Measurements from ENCODE around the gene DLGAP1. TPM values are rescaled to one million over a fixed set of nuclear protein-coding genes. Genes with fewer than 3 reads are reported as not detected.

The DLGAP1 gene
- total RNA-seq, 1 experiment from 2014 or later, result 23.0 TPM

DNA sequence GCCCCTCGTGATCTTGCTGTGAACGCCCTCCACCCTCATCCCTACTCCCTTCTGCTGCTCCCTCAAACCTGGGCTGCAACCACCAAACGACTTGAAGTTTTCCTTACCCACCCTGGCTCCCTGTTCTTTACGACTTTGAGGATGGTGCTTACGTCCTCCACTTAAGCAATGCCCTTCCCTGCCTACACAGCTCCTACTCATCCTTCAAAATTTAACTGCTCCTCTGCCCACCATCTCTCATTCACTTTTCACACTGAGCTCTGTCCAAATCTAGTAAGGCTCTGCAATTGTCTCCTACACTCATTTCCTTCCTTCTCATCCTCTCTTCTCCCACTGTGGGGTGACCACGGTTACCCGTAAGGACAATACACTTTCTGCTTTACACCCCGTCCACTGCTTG lies 554.1 kb downstream of the DLGAP1 start:
- DNase-seq (ENCODE audit: low spot score), result no peak
- H3K27me3 Mint-ChIP-seq (ENCODE audit: low read depth), result no peaks in the 10 kb centered on the region
- TF ChIP-seq MXD4 (CRISPR knock-in tag; IDR thresholded peaks at IDR 0.05; ENCODE audit: borderline replicate concordance), result no peak
- TF ChIP-seq, protein P1, sequence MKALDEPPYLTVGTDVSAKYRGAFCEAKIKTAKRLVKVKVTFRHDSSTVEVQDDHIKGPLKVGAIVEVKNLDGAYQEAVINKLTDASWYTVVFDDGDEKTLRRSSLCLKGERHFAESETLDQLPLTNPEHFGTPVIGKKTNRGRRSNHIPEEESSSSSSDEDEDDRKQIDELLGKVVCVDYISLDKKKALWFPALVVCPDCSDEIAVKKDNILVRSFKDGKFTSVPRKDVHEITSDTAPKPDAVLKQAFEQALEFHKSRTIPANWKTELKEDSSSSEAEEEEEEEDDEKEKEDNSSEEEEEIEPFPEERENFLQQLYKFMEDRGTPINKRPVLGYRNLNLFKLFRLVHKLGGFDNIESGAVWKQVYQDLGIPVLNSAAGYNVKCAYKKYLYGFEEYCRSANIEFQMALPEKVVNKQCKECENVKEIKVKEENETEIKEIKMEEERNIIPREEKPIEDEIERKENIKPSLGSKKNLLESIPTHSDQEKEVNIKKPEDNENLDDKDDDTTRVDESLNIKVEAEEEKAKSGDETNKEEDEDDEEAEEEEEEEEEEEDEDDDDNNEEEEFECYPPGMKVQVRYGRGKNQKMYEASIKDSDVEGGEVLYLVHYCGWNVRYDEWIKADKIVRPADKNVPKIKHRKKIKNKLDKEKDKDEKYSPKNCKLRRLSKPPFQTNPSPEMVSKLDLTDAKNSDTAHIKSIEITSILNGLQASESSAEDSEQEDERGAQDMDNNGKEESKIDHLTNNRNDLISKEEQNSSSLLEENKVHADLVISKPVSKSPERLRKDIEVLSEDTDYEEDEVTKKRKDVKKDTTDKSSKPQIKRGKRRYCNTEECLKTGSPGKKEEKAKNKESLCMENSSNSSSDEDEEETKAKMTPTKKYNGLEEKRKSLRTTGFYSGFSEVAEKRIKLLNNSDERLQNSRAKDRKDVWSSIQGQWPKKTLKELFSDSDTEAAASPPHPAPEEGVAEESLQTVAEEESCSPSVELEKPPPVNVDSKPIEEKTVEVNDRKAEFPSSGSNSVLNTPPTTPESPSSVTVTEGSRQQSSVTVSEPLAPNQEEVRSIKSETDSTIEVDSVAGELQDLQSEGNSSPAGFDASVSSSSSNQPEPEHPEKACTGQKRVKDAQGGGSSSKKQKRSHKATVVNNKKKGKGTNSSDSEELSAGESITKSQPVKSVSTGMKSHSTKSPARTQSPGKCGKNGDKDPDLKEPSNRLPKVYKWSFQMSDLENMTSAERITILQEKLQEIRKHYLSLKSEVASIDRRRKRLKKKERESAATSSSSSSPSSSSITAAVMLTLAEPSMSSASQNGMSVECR (CRISPR knock-in tag; IDR thresholded peaks at IDR 0.05; ENCODE audit: borderline replicate concordance), result no peak
- peaks cover 20% of the 10 kb centered on the region for H3K4me1 Mint-ChIP-seq
- ChIA-PET POLR2A (no interaction called here), CTCF (interaction anchor here (0.5 to 1.4 kb wide), 3 partner anchors 32 to 130 kb away, joined by 3 to 6 read pairs (median 3); no protein-coding TSS in a partner anchor)
- H3K27ac Mint-ChIP-seq, result no peak overlapping the region
- H3K36me3 Mint-ChIP-seq, result no peaks in the 10 kb centered on the region
- no peak overlapping the region for H3K4me3 Mint-ChIP-seq
- no peaks in the 10 kb centered on the region for H3K9me3 Mint-ChIP-seq
- no peak for ATAC-seq

DNA sequence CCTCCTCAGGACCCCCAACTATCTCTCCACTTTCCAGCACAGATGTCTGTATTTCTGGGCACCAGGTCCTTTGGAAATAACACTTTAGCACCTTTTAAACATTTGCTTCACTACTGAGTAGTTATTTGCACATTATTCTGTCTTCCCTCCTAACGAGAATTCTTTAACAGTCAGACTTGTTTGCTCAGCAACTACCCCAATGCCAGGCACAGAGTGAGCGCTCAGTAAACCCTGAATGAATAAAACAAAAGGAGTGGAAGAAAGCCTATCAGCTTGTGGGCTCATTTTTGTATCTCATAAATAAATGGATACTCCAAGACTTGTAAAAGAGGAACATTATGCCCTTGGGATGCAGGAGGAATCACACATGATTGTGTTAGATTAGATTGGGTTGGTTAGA lies 554.8 kb downstream of the DLGAP1 start:
- H3K36me3 Mint-ChIP-seq, result no peaks in the 10 kb centered on the region
- ChIA-PET CTCF (interaction anchor here (1.4 kb wide), 1 partner anchor 31 kb away, joined by 3 read pairs; no protein-coding TSS in a partner anchor), POLR2A (no interaction called here)
- H3K4me1 Mint-ChIP-seq, result peaks cover 20% of the 10 kb centered on the region
- no peaks in the 10 kb centered on the region for H3K27me3 Mint-ChIP-seq (ENCODE audit: low read depth)
- no peak for DNase-seq (ENCODE audit: low spot score)
- no peak overlapping the region for H3K4me3 Mint-ChIP-seq
- H3K27ac Mint-ChIP-seq, result no peak overlapping the region
- H3K9me3 Mint-ChIP-seq, result no peaks in the 10 kb centered on the region
- no peak for ATAC-seq
- TF ChIP-seq NR1H2 (CRISPR knock-in tag; IDR thresholded peaks at IDR 0.05), result no peak
- TF ChIP-seq, protein P2, sequence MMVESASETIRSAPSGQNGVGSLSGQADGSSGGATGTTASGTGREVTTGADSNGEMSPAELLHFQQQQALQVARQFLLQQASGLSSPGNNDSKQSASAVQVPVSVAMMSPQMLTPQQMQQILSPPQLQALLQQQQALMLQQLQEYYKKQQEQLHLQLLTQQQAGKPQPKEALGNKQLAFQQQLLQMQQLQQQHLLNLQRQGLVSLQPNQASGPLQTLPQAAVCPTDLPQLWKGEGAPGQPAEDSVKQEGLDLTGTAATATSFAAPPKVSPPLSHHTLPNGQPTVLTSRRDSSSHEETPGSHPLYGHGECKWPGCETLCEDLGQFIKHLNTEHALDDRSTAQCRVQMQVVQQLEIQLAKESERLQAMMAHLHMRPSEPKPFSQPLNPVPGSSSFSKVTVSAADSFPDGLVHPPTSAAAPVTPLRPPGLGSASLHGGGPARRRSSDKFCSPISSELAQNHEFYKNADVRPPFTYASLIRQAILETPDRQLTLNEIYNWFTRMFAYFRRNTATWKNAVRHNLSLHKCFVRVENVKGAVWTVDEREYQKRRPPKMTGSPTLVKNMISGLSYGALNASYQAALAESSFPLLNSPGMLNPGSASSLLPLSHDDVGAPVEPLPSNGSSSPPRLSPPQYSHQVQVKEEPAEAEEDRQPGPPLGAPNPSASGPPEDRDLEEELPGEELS (CRISPR knock-in tag; IDR thresholded peaks at IDR 0.05), result no peak
- TF ChIP-seq, protein P3, sequence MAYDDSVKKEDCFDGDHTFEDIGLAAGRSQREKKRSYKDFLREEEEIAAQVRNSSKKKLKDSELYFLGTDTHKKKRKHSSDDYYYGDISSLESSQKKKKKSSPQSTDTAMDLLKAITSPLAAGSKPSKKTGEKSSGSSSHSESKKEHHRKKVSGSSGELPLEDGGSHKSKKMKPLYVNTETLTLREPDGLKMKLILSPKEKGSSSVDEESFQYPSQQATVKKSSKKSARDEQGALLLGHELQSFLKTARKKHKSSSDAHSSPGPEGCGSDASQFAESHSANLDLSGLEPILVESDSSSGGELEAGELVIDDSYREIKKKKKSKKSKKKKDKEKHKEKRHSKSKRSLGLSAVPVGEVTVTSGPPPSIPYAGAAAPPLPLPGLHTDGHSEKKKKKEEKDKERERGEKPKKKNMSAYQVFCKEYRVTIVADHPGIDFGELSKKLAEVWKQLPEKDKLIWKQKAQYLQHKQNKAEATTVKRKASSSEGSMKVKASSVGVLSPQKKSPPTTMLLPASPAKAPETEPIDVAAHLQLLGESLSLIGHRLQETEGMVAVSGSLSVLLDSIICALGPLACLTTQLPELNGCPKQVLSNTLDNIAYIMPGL (CRISPR knock-in tag; IDR thresholded peaks at IDR 0.05), result no peak
- no peak for TF ChIP-seq HMGA2 (CRISPR knock-in tag; IDR thresholded peaks at IDR 0.05)
- no peak for TF ChIP-seq MXD4 (CRISPR knock-in tag; IDR thresholded peaks at IDR 0.05; ENCODE audit: borderline replicate concordance)
- TF ChIP-seq, protein P4, sequence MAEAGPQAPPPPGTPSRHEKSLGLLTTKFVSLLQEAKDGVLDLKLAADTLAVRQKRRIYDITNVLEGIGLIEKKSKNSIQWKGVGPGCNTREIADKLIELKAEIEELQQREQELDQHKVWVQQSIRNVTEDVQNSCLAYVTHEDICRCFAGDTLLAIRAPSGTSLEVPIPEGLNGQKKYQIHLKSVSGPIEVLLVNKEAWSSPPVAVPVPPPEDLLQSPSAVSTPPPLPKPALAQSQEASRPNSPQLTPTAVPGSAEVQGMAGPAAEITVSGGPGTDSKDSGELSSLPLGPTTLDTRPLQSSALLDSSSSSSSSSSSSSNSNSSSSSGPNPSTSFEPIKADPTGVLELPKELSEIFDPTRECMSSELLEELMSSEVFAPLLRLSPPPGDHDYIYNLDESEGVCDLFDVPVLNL (CRISPR knock-in tag; IDR thresholded peaks at IDR 0.05; ENCODE audit: borderline replicate concordance, low read depth), result no peak
- TF ChIP-seq, protein P5, sequence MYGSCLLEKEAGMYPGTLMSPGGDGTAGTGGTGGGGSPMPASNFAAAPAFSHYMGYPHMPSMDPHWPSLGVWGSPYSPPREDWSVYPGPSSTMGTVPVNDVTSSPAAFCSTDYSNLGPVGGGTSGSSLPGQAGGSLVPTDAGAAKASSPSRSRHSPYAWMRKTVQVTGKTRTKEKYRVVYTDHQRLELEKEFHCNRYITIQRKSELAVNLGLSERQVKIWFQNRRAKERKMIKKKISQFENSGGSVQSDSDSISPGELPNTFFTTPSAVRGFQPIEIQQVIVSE (CRISPR knock-in tag; IDR thresholded peaks at IDR 0.05; ENCODE audit: borderline replicate concordance), result no peak
- TF ChIP-seq, protein P6, sequence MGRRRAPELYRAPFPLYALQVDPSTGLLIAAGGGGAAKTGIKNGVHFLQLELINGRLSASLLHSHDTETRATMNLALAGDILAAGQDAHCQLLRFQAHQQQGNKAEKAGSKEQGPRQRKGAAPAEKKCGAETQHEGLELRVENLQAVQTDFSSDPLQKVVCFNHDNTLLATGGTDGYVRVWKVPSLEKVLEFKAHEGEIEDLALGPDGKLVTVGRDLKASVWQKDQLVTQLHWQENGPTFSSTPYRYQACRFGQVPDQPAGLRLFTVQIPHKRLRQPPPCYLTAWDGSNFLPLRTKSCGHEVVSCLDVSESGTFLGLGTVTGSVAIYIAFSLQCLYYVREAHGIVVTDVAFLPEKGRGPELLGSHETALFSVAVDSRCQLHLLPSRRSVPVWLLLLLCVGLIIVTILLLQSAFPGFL (CRISPR knock-in tag; IDR thresholded peaks at IDR 0.05; ENCODE audit: borderline replicate concordance), result no peak
- TF ChIP-seq, protein P7, sequence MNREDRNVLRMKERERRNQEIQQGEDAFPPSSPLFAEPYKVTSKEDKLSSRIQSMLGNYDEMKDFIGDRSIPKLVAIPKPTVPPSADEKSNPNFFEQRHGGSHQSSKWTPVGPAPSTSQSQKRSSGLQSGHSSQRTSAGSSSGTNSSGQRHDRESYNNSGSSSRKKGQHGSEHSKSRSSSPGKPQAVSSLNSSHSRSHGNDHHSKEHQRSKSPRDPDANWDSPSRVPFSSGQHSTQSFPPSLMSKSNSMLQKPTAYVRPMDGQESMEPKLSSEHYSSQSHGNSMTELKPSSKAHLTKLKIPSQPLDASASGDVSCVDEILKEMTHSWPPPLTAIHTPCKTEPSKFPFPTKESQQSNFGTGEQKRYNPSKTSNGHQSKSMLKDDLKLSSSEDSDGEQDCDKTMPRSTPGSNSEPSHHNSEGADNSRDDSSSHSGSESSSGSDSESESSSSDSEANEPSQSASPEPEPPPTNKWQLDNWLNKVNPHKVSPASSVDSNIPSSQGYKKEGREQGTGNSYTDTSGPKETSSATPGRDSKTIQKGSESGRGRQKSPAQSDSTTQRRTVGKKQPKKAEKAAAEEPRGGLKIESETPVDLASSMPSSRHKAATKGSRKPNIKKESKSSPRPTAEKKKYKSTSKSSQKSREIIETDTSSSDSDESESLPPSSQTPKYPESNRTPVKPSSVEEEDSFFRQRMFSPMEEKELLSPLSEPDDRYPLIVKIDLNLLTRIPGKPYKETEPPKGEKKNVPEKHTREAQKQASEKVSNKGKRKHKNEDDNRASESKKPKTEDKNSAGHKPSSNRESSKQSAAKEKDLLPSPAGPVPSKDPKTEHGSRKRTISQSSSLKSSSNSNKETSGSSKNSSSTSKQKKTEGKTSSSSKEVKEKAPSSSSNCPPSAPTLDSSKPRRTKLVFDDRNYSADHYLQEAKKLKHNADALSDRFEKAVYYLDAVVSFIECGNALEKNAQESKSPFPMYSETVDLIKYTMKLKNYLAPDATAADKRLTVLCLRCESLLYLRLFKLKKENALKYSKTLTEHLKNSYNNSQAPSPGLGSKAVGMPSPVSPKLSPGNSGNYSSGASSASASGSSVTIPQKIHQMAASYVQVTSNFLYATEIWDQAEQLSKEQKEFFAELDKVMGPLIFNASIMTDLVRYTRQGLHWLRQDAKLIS (CRISPR knock-in tag; IDR thresholded peaks at IDR 0.05; ENCODE audit: borderline replicate concordance), result no peak
- TF ChIP-seq FOXJ3 (CRISPR knock-in tag; IDR thresholded peaks at IDR 0.05; ENCODE audit: borderline replicate concordance), result no peak
- TF ChIP-seq, protein P8, sequence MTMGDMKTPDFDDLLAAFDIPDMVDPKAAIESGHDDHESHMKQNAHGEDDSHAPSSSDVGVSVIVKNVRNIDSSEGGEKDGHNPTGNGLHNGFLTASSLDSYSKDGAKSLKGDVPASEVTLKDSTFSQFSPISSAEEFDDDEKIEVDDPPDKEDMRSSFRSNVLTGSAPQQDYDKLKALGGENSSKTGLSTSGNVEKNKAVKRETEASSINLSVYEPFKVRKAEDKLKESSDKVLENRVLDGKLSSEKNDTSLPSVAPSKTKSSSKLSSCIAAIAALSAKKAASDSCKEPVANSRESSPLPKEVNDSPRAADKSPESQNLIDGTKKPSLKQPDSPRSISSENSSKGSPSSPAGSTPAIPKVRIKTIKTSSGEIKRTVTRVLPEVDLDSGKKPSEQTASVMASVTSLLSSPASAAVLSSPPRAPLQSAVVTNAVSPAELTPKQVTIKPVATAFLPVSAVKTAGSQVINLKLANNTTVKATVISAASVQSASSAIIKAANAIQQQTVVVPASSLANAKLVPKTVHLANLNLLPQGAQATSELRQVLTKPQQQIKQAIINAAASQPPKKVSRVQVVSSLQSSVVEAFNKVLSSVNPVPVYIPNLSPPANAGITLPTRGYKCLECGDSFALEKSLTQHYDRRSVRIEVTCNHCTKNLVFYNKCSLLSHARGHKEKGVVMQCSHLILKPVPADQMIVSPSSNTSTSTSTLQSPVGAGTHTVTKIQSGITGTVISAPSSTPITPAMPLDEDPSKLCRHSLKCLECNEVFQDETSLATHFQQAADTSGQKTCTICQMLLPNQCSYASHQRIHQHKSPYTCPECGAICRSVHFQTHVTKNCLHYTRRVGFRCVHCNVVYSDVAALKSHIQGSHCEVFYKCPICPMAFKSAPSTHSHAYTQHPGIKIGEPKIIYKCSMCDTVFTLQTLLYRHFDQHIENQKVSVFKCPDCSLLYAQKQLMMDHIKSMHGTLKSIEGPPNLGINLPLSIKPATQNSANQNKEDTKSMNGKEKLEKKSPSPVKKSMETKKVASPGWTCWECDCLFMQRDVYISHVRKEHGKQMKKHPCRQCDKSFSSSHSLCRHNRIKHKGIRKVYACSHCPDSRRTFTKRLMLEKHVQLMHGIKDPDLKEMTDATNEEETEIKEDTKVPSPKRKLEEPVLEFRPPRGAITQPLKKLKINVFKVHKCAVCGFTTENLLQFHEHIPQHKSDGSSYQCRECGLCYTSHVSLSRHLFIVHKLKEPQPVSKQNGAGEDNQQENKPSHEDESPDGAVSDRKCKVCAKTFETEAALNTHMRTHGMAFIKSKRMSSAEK (CRISPR knock-in tag; IDR thresholded peaks at IDR 0.05; ENCODE audit: borderline replicate concordance), result no peak
- no peak for TF ChIP-seq RELA (CRISPR knock-in tag; IDR thresholded peaks at IDR 0.05; ENCODE audit: borderline replicate concordance)

All from WTC11 (cell line).